ENCODE data around the gene TRIM36.
A peak's percentile ranks its signal among the peaks of the same experiment; 100 is the strongest.

TRIM36 gene

GRCh38 chr5:115109356-115109755, 60.4 kb downstream of the TRIM36 start:
- H3K4me3 ChIP-seq (ENCODE audit: low read depth, low read length), result no peak overlapping the region
- DNase-seq (ENCODE audit: low read depth), result no peak
- no peak for TF ChIP-seq CTCF (IDR thresholded peaks at IDR 0.05; ENCODE audit: low read depth, low read length, missing control alignments)

- TF ChIP-seq CTCF (IDR thresholded peaks at IDR 0.05; ENCODE audit: low read depth, low read length, missing control alignments), result no peak
- no peak for DNase-seq (ENCODE audit: low read depth)
- H3K4me3 ChIP-seq (ENCODE audit: low read depth, low read length), result no peak overlapping the region
Measured at GRCh38 chr5:115100319-115100955, 69.3 kb downstream of the TRIM36 start.

- TF ChIP-seq CTCF (IDR thresholded peaks at IDR 0.05; ENCODE audit: low read depth, low read length, missing control alignments), result peak; percentile 75
- H3K4me3 ChIP-seq (ENCODE audit: low read depth, low read length), result no peak overlapping the region
- DNase-seq (ENCODE audit: low read depth), result peak; percentile 12
Measured at GRCh38 chr5:115098041-115098702, 71.5 kb downstream of the TRIM36 start.

GRCh38 chr5:115097236-115097635, 72.5 kb downstream of the TRIM36 start:
- no peak for DNase-seq (ENCODE audit: low read depth)
- no peak overlapping the region for H3K4me3 ChIP-seq (ENCODE audit: low read depth, low read length)
- no peak for TF ChIP-seq CTCF (IDR thresholded peaks at IDR 0.05; ENCODE audit: low read depth, low read length, missing control alignments)

- TF ChIP-seq CTCF (IDR thresholded peaks at IDR 0.05; ENCODE audit: low read depth, low read length, missing control alignments), result no peak
- H3K4me3 ChIP-seq (ENCODE audit: low read depth, low read length), result no peak overlapping the region
- DNase-seq (ENCODE audit: low read depth), result no peak
Measured at GRCh38 chr5:115096034-115096769, 73.5 kb downstream of the TRIM36 start.

GRCh38 chr5:115087951-115088350, 81.8 kb downstream of the TRIM36 start:
- H3K4me3 ChIP-seq (ENCODE audit: low read depth, low read length), result no peak overlapping the region
- no peak for DNase-seq (ENCODE audit: low read depth)
- no peak for TF ChIP-seq CTCF (IDR thresholded peaks at IDR 0.05; ENCODE audit: low read depth, low read length, missing control alignments)

Data from GM12864 (cell line).